T-cell (primary cell): ENCODE results near the gene OSCP1. TPM values are rescaled to one million over a fixed set of nuclear protein-coding genes. Genes with fewer than 3 reads are reported as not detected.

Source experiments
- ATAC-seq, 4 experiments: fragments of 200-7000 bp in 3 of 4; fragments of 150-1000 bp in 1 of 4; cut with Tn5 transposase; replicated peaks in 1 of 4; 1 replicate in 3 of 4; 2 replicates in 1 of 4; pipeline ENCODE4 v1.10.0; 2021; ENCODE audit warnings: moderate library complexity in 3 of 4, mild to moderate bottlenecking in 2 of 4, moderate number of reproducible peaks in 1 of 4
- CTCF ChIA-PET, 2 donors: fragments of 300-600 bp; sonication (Branson Sonifier 250); formaldehyde crosslinking; loops; one replicate each; lab custom pipeline; 2022; ENCODE audit warnings: antibody characterized with exemption in 2 of 2; lab: Charles Lee
- POLR2A ChIA-PET, 2 donors: fragments of 300-600 bp; sonication (Branson Sonifier 250); formaldehyde crosslinking; loops; one replicate each; lab custom pipeline; 2022; ENCODE audit warnings: antibody characterized with exemption in 2 of 2; lab: Charles Lee
- DNase-seq, 35 experiments: peaks; one replicate each; pipeline versions ENCODE4 v3.0.0 to v3.0.0-alpha.2; 2013 to 2023
- H3K27ac ChIP-seq: one replicate; pipeline ENCODE4 v1.5.1; 2013; ENCODE audit warnings: low read length
- H3K27me3 ChIP-seq, 2 experiments: replicated peaks in 1 of 2; 1 replicate in 1 of 2; 2 replicates in 1 of 2; pipeline versions ENCODE4 v1.6.1 to v1.7.0; 2013; ENCODE audit warnings: low read length in 1 of 2, mixed read lengths in 1 of 2; ENCODE audit not compliant: control insufficient read depth in 2 of 2, insufficient read depth in 2 of 2; ENCODE audit errors: extremely low read depth in 1 of 2
- H3K36me3 ChIP-seq, 2 donors: 1 replicate in 1 of 2; 2 replicates in 1 of 2; pipeline versions ENCODE4 v1.6.1 to v1.7.0; 2013; ENCODE audit warnings: low read length in 1 of 2; ENCODE audit not compliant: control insufficient read depth in 2 of 2, insufficient read depth in 1 of 2; ENCODE audit errors: extremely low read depth in 1 of 2
- H3K4me1 ChIP-seq, 2 experiments: 1 replicate in 1 of 2; 2 replicates in 1 of 2; pipeline versions ENCODE4 v1.6.1 to v1.7.0; 2013; ENCODE audit warnings: low read length in 2 of 2, mixed read lengths in 1 of 2; ENCODE audit not compliant: insufficient read depth in 2 of 2, control insufficient read depth in 1 of 2; ENCODE audit errors: extremely low read depth in 1 of 2
- H3K4me3 ChIP-seq, 2 donors: 1 replicate in 1 of 2; 2 replicates in 1 of 2; pipeline versions ENCODE4 v1.5.1 to v1.7.0; 2013; ENCODE audit warnings: mild to moderate bottlenecking in 2 of 2, low read length in 1 of 2, moderate library complexity in 1 of 2; ENCODE audit not compliant: control insufficient read depth in 1 of 2; ENCODE audit errors: extremely low read depth in 1 of 2
- H3K9me3 ChIP-seq: 2 replicates; pipeline ENCODE4 v1.7.0; 2013
- H3K27ac Mint-ChIP-seq, 2 donors: one replicate each; pipeline ENCODE4 v1.8.0; 2020 to 2021; ENCODE audit warnings: mild to moderate bottlenecking in 2 of 2, mixed read lengths in 2 of 2
- H3K27me3 Mint-ChIP-seq, 2 donors: one replicate each; pipeline ENCODE4 v1.8.0; 2021 to 2022; ENCODE audit warnings: mixed read lengths in 2 of 2
- H3K36me3 Mint-ChIP-seq: one replicate; pipeline ENCODE4 v1.8.0; 2021; ENCODE audit warnings: mixed read lengths
- H3K4me1 Mint-ChIP-seq, 3 donors: one replicate each; pipeline ENCODE4 v1.8.0; 2020 to 2022; ENCODE audit warnings: mixed read lengths in 3 of 3, mild to moderate bottlenecking in 1 of 3
- H3K4me3 Mint-ChIP-seq, 3 donors: one replicate each; pipeline ENCODE4 v1.8.0; 2020 to 2022; ENCODE audit warnings: mild to moderate bottlenecking in 3 of 3, mixed read lengths in 3 of 3, moderate library complexity in 3 of 3
- H3K9me3 Mint-ChIP-seq, 3 donors: one replicate each; pipeline ENCODE4 v1.8.0; 2020 to 2022; ENCODE audit warnings: mixed read lengths in 3 of 3
- WGBS: methylation state at CpG from one replicate; pipeline ENCODE4 v1.1.5; 2013; ENCODE audit warnings: missing lambda C conversion rate; ENCODE audit not compliant: insufficient coverage; 5-methylcytosine and 5-hydroxymethylcytosine counted together
- total RNA-seq, 35 experiments: library from RNA in 6 of 35; stranded (reverse) in 6 of 35; fragments of 120-200 nt in 1 of 35; gene quantifications; one replicate each; pipeline versions ENCODE4 v1.2.1 to v1.2.4 and lab custom pipeline; 2013 to 2026

Gene OSCP1
- total RNA-seq, 5 donors from 2014 or later (not counting 1 experiment from before 2014, with no cell fraction given), result 0.32 to 1.3 (median 0.68) TPM

DNA sequence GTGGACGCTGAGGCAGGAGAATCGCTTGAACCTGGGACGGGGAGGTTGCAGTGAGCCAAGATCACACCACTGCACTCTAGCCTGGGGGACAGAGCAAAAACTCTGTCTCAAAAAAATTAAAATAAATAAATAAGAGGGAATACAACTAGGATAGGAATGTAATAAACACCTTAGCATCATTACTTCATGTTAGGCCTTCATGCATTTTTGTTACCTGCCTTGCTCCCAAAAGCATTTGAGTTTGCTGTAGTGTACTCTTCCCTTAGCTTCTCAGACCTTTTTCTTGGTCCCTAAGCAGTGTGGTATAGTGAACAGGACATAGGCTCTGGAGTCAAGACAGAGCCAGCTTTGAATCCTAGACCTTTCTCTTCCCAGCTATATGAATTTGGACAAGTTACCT, 2.8 kb upstream of the OSCP1 start:
- Mint-ChIP-seq H3K27ac (no peak overlapping the region), H3K9me3 (no peaks in the 10 kb centered on the region), H3K4me1 (peaks cover 30 to 41% (median 36%) of the 10 kb centered on the region in 3 donors), H3K27me3 (no peaks in the 10 kb centered on the region), H3K4me3 (no peak overlapping the region), H3K36me3 (peaks cover 17% of the 10 kb centered on the region)
- Histone ChIP-seq H3K36me3 (peaks cover 5 to 29% of the 10 kb centered on the region in 2 donors), H3K4me3 (no peak overlapping the region), H3K27ac (no peak overlapping the region), H3K27me3 (no peaks in the 10 kb centered on the region), H3K9me3 (no peaks in the 10 kb centered on the region), H3K4me1 (peaks cover 12 to 27% of the 10 kb centered on the region in 2 experiments)
- ATAC-seq (no peak), DNase-seq (no peak)
- no CpG with 5 or more reads among the region's 3 CpGs for whole genome bisulfite sequencing
- CTCF ChIA-PET, result no interaction called here
- POLR2A ChIA-PET, result no interaction called here

DNA sequence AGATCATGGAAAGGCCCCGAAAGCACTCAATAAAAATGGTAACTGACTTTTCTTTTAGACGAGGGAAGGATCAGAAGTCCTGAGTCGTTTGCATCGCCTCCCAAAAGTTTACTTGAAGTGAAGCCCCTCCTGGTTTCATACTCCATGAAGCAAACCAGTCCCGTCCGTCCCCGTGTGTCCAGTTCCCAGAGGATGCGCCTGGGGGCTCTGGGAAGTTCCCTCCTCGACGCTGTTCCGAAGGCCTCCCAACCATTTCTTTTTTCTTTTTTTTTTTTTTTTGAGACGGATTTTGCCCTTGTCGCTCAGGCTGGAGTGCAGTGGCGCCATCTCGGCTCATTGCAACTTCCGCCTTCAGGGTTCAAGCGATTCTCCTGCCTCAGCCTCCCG, 661 bp upstream of the OSCP1 start:
- ChIA-PET POLR2A (interaction anchor here (0.6 to 2.0 kb wide), 3 partner anchors 10 to 13 kb away, joined by 3 to 10 read pairs (median 8); partner anchors contain the start of gene MRPS15 (in 2 of the 2)), CTCF (interaction anchor here (0.6 to 1.0 kb wide), 5 partner anchors 12 to 1590 kb away, joined by 3 to 9 read pairs (median 4); partner anchors contain the start of gene MRPS15 (in 1 of the 2))
- DNase-seq, result no peak
- Mint-ChIP-seq H3K27ac (peak overlapping the region; percentile 85 to 94), H3K4me3 (peak overlapping the region; percentile 85 to 88 (median 87)), H3K36me3 (peaks cover 8% of the 10 kb centered on the region), H3K27me3 (no peaks in the 10 kb centered on the region), H3K9me3 (no peaks in the 10 kb centered on the region), H3K4me1 (peaks cover 17 to 24% (median 22%) of the 10 kb centered on the region in 3 donors)
- Histone ChIP-seq H3K36me3 (peaks cover 5 to 16% of the 10 kb centered on the region in 2 donors), H3K27ac (peak overlapping the region; percentile 77), H3K9me3 (no peaks in the 10 kb centered on the region), H3K27me3 (no peaks in the 10 kb centered on the region), H3K4me3 (peak overlapping the region; percentile 62 to 80), H3K4me1 (peaks cover 0 to 13% of the 10 kb centered on the region in 2 experiments)
- WGBS, result 41% methylated on average over 11 of the region's 18 CpGs
- ATAC-seq, result no peak

DNA sequence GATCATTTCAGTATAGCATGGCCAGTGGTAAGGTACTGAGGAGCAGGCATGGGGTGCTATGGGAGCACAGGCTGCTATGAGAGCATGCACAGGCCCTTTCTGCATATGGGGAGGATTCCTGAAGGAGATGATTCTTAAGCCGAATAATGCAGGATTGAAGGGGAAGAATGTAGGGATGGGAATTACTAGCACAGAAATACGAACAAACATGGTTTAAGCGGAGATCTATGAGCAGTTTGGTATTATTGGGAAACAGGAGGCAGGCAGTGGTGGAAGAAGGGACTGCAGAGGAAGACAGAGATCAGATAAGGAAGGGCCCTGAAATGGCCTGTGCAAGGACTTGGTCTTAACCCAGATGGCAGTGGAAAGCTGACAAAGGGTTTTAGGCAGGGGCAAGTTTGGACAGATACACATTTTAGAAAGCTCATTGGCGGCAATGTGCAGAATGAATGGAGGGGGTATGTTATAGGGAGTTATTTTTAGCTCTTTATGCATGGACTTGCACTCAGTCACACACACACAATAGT, 1.7 kb downstream of the OSCP1 start:
- no peaks in the 10 kb centered on the region for H3K9me3 Mint-ChIP-seq
- Histone ChIP-seq H3K4me3 (no peak overlapping the region), H3K27me3 (no peaks in the 10 kb centered on the region), H3K4me1 (peaks cover 0 to 13% of the 10 kb centered on the region in 2 experiments), H3K27ac (no peak overlapping the region), H3K36me3 (no peaks in the 10 kb centered on the region), H3K9me3 (no peaks in the 10 kb centered on the region)
- no peak overlapping the region for H3K27ac Mint-ChIP-seq
- peak overlapping the region in 1 of 3 donors; percentile 87 for H3K4me3 Mint-ChIP-seq
- ChIA-PET POLR2A (no interaction called here), CTCF (no interaction called here)
- peaks cover 17 to 22% (median 22%) of the 10 kb centered on the region in 3 donors for H3K4me1 Mint-ChIP-seq
- 96% methylated on average over 3 of the region's 4 CpGs for WGBS
- no peak for DNase-seq
- H3K36me3 Mint-ChIP-seq, result no peaks in the 10 kb centered on the region
- no peaks in the 10 kb centered on the region for H3K27me3 Mint-ChIP-seq
- no peak for ATAC-seq

DNA sequence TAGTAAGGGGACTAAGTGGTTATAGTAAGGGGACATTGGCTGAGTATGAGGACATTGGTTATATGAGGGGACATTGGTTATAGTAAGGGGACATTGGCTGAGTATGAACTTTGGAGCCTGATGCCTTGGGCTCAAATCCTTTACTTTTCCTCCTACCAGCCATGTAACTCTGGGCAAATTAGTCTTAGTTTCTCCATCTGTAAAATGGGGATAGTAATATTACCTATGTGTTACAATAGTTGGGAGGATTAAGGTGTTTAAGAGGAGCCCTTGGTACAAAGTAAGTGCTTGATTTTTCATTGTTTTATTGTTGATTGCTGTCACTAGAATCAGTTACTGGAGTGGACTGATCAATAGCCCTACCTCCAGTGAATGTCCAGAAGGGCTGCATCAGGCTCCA, 2.8 kb downstream of the OSCP1 start:
- Mint-ChIP-seq H3K36me3 (no peaks in the 10 kb centered on the region), H3K9me3 (no peaks in the 10 kb centered on the region), H3K4me3 (no peak overlapping the region), H3K27ac (no peak overlapping the region), H3K4me1 (peaks cover 17 to 20% (median 19%) of the 10 kb centered on the region in 3 donors), H3K27me3 (no peaks in the 10 kb centered on the region)
- ChIA-PET POLR2A (no interaction called here), CTCF (interaction anchor here in 1 of 2 donors (0.6 kb wide), 1 partner anchor 131 kb away, joined by 3 read pairs; no protein-coding TSS in a partner anchor)
- peaks cover 0 to 13% of the 10 kb centered on the region in 2 experiments for H3K4me1 ChIP-seq
- DNase-seq (no peak), ATAC-seq (no peak)
- H3K27ac ChIP-seq, result no peak overlapping the region
- H3K27me3 ChIP-seq, result no peaks in the 10 kb centered on the region
- H3K36me3 ChIP-seq, result no peaks in the 10 kb centered on the region
- no peaks in the 10 kb centered on the region for H3K9me3 ChIP-seq
- H3K4me3 ChIP-seq, result no peak overlapping the region

DNA sequence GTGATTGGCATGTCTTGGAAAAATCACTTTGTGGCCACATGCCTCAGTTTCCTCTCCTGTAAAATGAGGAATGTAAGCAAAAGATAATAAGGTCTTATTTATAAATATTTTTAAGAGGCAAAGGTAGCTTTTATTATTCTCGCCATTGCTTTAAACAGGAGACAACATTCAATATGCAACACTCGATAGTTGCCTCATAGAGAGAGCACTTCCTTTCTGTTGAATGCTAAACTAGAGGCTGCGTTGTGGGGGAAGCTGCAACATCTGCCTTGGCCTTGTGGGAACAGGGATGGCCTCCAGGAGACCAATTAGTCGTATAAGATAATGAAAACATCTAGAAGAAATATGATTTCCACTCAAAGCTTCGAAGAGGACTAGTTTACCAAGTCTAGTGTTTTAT, 3.5 kb downstream of the OSCP1 start:
- Histone ChIP-seq H3K36me3 (no peaks in the 10 kb centered on the region), H3K4me1 (peaks cover 0 to 13% of the 10 kb centered on the region in 2 experiments), H3K27ac (no peak overlapping the region), H3K9me3 (no peaks in the 10 kb centered on the region), H3K27me3 (no peaks in the 10 kb centered on the region), H3K4me3 (no peak overlapping the region)
- CTCF ChIA-PET, result interaction anchor here in 1 of 2 donors (0.6 kb wide), 1 partner anchor 130 kb away, joined by 3 read pairs; no protein-coding TSS in a partner anchor
- H3K4me3 Mint-ChIP-seq, result no peak overlapping the region
- no peak overlapping the region for H3K27ac Mint-ChIP-seq
- DNase-seq (no peak), ATAC-seq (no peak)
- no peaks in the 10 kb centered on the region for H3K27me3 Mint-ChIP-seq
- peaks cover 15 to 18% (median 17%) of the 10 kb centered on the region in 3 donors for H3K4me1 Mint-ChIP-seq
- H3K9me3 Mint-ChIP-seq, result no peaks in the 10 kb centered on the region
- POLR2A ChIA-PET, result no interaction called here
- WGBS, result no CpG with 5 or more reads among the region's 5 CpGs
- no peaks in the 10 kb centered on the region for H3K36me3 Mint-ChIP-seq

DNA sequence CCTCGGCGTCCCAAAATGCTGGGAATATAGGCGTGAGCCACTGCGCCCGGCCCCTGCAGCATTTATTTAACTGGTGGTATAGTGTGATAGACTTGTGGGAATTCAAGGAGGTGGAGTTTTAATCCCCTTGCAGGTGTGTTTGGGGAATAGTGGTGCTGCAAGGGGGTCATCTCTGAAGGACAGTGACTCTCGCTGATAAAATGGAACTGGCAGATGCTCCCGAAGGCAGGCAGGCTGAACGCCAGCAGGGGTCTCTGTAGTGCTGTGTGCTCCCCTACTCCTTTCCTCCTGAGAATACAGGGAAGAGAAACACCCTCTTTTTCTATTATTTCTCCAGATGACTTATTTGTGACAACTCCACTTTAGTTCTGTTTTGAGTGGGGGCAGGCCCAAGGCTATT, 4.0 kb downstream of the OSCP1 start:
- WGBS, result 74% methylated on average over 5 of the region's 8 CpGs
- Histone ChIP-seq H3K4me1 (peaks cover 0 to 13% of the 10 kb centered on the region in 2 experiments), H3K36me3 (no peaks in the 10 kb centered on the region), H3K9me3 (no peaks in the 10 kb centered on the region), H3K4me3 (no peak overlapping the region), H3K27ac (no peak overlapping the region), H3K27me3 (no peaks in the 10 kb centered on the region)
- no peaks in the 10 kb centered on the region for H3K9me3 Mint-ChIP-seq
- peak in 2 of 35 experiments; percentile 15 to 25 for DNase-seq
- peaks cover 11 to 14% (median 12%) of the 10 kb centered on the region in 3 donors for H3K4me1 Mint-ChIP-seq
- ATAC-seq, result no peak
- POLR2A ChIA-PET, result no interaction called here
- CTCF ChIA-PET, result no interaction called here
- no peaks in the 10 kb centered on the region for H3K36me3 Mint-ChIP-seq
- H3K4me3 Mint-ChIP-seq, result no peak overlapping the region
- no peaks in the 10 kb centered on the region for H3K27me3 Mint-ChIP-seq
- H3K27ac Mint-ChIP-seq, result no peak overlapping the region
